GM23338 (cell line): ENCODE data around the gene ANKFN1. TPM values are rescaled to one million over a fixed set of nuclear protein-coding genes. Genes with fewer than 3 reads are reported as not detected.

ENCODE experiments used
- ATAC-seq: fragments of 200-7000 bp; cut with Tn5 transposase; 3 replicates; pipeline ENCODE4 v1.9.1; 2020
- DNase-seq: peaks from one replicate; pipeline ENCODE4 v3.0.0-alpha.2; 2015; ENCODE audit warnings: low spot score
- H2AFZ ChIP-seq: fragments of 200-600 bp; sonication (generic); 2 replicates; pipeline ENCODE4 v1.8.0; 2016; ENCODE audit warnings: antibody characterized with exemption, mild to moderate bottlenecking, moderate library complexity
- H3F3A ChIP-seq: fragments of 200-600 bp; sonication (generic); replicated peaks from 2 replicates; pipeline ENCODE4 v1.8.0; 2017; ENCODE audit warnings: antibody characterized with exemption, mixed run types, low read depth
- H3K27ac ChIP-seq: fragments of 200-600 bp; sonication (generic); 2 replicates; pipeline ENCODE4 v1.6.1; 2016; ENCODE audit warnings: low read depth
- H3K27me3 ChIP-seq: fragments of 200-600 bp; sonication (generic); 2 replicates; pipeline ENCODE4 v1.8.0; 2016; ENCODE audit warnings: mild to moderate bottlenecking, mixed run types, moderate library complexity; ENCODE audit not compliant: insufficient read depth
- H3K36me3 ChIP-seq: fragments of 200-600 bp; sonication (generic); 2 replicates; pipeline ENCODE4 v1.8.0; 2016; ENCODE audit warnings: mild to moderate bottlenecking; ENCODE audit not compliant: insufficient read depth
- H3K4me1 ChIP-seq: fragments of 200-600 bp; sonication (generic); 2 replicates; pipeline ENCODE4 v1.8.0; 2016; ENCODE audit warnings: mild to moderate bottlenecking, moderate library complexity; ENCODE audit not compliant: insufficient read depth
- H3K4me2 ChIP-seq: fragments of 200-600 bp; sonication (generic); 2 replicates; pipeline ENCODE4 v1.7.1; 2017; ENCODE audit warnings: mixed run types
- H3K4me3 ChIP-seq: fragments of 200-600 bp; sonication (generic); 2 replicates; pipeline ENCODE4 v1.6.1; 2016; ENCODE audit warnings: mixed run types
- H3K79me2 ChIP-seq: fragments of 200-600 bp; sonication (generic); replicated peaks from 2 replicates; pipeline ENCODE4 v1.8.0; 2017; ENCODE audit warnings: mild to moderate bottlenecking; ENCODE audit not compliant: insufficient read depth
- H3K9me2 ChIP-seq: fragments of 200-600 bp; sonication (generic); 2 replicates; pipeline ENCODE4 v1.8.0; 2017; ENCODE audit not compliant: insufficient read depth
- H4K20me1 ChIP-seq: fragments of 200-600 bp; sonication (generic); replicated peaks from 2 replicates; pipeline ENCODE4 v1.8.0; 2017; ENCODE audit warnings: mild to moderate bottlenecking; ENCODE audit not compliant: insufficient read depth
- H3K27ac Mint-ChIP-seq: 2 replicates; pipeline ENCODE4 v1.8.0; 2020; ENCODE audit warnings: inconsistent platforms, mild to moderate bottlenecking, moderate library complexity, mixed read lengths
- H3K27me3 Mint-ChIP-seq: 3 replicates; pipeline ENCODE4 v1.8.0; 2022; ENCODE audit warnings: low read depth, mild to moderate bottlenecking, moderate library complexity, mixed read lengths, inconsistent platforms; ENCODE audit not compliant: insufficient read depth, poor library complexity
- H3K36me3 Mint-ChIP-seq: 3 replicates; pipeline ENCODE4 v1.8.0; 2021; ENCODE audit warnings: low read depth, mild to moderate bottlenecking, inconsistent platforms, moderate library complexity, mixed read lengths
- H3K4me1 Mint-ChIP-seq: 3 replicates; pipeline ENCODE4 v1.8.0; 2020; ENCODE audit warnings: mild to moderate bottlenecking, inconsistent platforms, mixed read lengths
- H3K4me3 Mint-ChIP-seq: 3 replicates; pipeline ENCODE4 v1.8.0; 2021; ENCODE audit warnings: moderate library complexity, mild to moderate bottlenecking, inconsistent platforms, mixed read lengths
- H3K9me3 Mint-ChIP-seq: 3 replicates; pipeline ENCODE4 v1.8.0; 2020; ENCODE audit warnings: moderate library complexity, mild to moderate bottlenecking, inconsistent platforms, mixed read lengths
- CREB1 ChIP-seq: fragments of 250-450 bp; sonication (Bioruptor Pico); IDR thresholded peaks from 2 replicates; pipeline ENCODE4 v1.5.0; 2020; ENCODE audit warnings: low read depth, mild to moderate bottlenecking, moderate library complexity
- ETS1 ChIP-seq: IDR thresholded peaks from 2 replicates; pipeline ENCODE4 v1.6.1; 2016; ENCODE audit warnings: antibody characterized with exemption
- EZH2 ChIP-seq: fragments of 200-600 bp; sonication (generic); IDR thresholded peaks from one replicate; pipeline ENCODE4 v1.8.0; 2017; ENCODE audit warnings: antibody characterized with exemption, mild to moderate bottlenecking, low read depth; ENCODE audit not compliant: unreplicated experiment
- EZH2phosphoT487 ChIP-seq: fragments of 200-600 bp; sonication (generic); IDR thresholded peaks from one replicate; pipeline ENCODE4 v1.8.1; 2018; ENCODE audit warnings: antibody characterized with exemption; ENCODE audit not compliant: unreplicated experiment
- JUNB ChIP-seq: IDR thresholded peaks from one replicate; pipeline ENCODE4 v1.6.1; 2016; ENCODE audit warnings: antibody characterized with exemption; ENCODE audit not compliant: unreplicated experiment
- NANOG ChIP-seq: IDR thresholded peaks from 2 replicates; pipeline ENCODE4 v1.6.1; 2016; ENCODE audit warnings: antibody characterized with exemption, borderline replicate concordance
- POLR2AphosphoS5 ChIP-seq: IDR thresholded peaks from 2 replicates; pipeline ENCODE4 v1.6.1; 2016; ENCODE audit warnings: antibody characterized with exemption, low read depth
- REST ChIP-seq: IDR thresholded peaks from one replicate; pipeline ENCODE4 v1.6.1; 2018; ENCODE audit warnings: antibody characterized with exemption; ENCODE audit not compliant: unreplicated experiment
- STAT1 ChIP-seq: IDR thresholded peaks from one replicate; pipeline ENCODE4 v1.6.1; 2016; ENCODE audit warnings: antibody characterized with exemption; ENCODE audit not compliant: unreplicated experiment
- ZNF114 ChIP-seq: fragments of 250-450 bp; sonication (Bioruptor Pico); IDR thresholded peaks from 2 replicates; pipeline ENCODE4 v1.5.0; 2020; ENCODE audit warnings: mild to moderate bottlenecking, moderate library complexity
- ZNF331 ChIP-seq: fragments of 250-450 bp; sonication (Bioruptor Pico); IDR thresholded peaks from 2 replicates; pipeline ENCODE4 v1.5.0; 2020; ENCODE audit warnings: low read depth, mild to moderate bottlenecking, moderate library complexity
- ZNF462 ChIP-seq: fragments of 250-450 bp; sonication (Bioruptor Pico); IDR thresholded peaks from 2 replicates; pipeline ENCODE4 v1.5.0; 2020; ENCODE audit warnings: mild to moderate bottlenecking, moderate library complexity
- polyA plus RNA-seq: library from polyadenylated mRNA; unstranded; fragments of >200 nt; fragmentation: Nextera tagmentation; extraction: Ambion mirVana; gene quantifications from 2 replicates; pipeline ENCODE4 v1.2.1, GENCODE V29; 2016
- total RNA-seq: library from RNA; depleted of rRNA; stranded (reverse); fragments of >200 nt; shearing (Covaris generic); gene quantifications from 2 replicates; pipeline ENCODE4 v1.2.3, GENCODE V29; 2014
- TF ChIP-seq, protein P1 (sequence below), 2 experiments: fragments of 200-600 bp in 1 of 2; sonication (generic) in 1 of 2; conservative IDR thresholded peaks; 2 replicates each; pipeline versions ENCODE4 v1.5.1 to v1.6.1; 2016 to 2017; ENCODE audit warnings: antibody characterized with exemption in 2 of 2, low read depth in 2 of 2, mild to moderate bottlenecking in 2 of 2, moderate library complexity in 1 of 2

ANKFN1 gene
- total and polyA plus RNA-seq, 2 experiments from 2014 or later, result not detected

DNA sequence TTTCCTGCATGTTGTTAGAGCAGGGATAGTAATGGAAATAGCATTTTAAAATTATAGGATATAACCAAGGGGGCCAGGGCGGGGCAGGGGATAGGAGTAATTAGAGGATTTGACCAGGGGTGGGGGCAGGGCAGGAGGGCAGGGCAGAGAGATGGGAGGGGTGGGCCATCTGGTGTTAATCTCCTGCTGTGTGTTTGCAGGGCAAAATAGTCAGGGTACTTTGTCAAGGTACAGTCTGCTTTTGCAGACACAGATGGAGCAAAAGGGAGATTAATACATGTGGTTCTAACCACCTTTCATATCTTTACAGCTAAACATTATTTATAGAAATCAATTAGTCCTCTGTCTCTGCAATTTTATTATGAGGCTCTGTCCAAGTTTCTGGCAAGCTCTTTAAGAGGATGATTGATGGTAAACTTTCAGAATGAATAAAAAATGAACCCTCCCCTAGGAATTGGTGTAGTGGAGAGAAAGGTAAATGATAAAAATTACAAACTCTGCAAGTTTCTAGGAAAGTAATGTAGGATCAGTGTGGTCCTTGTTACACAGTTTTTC lies 6.6 kb downstream of the ANKFN1 start:
- peak; percentile 78 for ATAC-seq
- peak overlapping the region; percentile 75; the same call in 1 of the 2 replicates for H2AFZ ChIP-seq
- H3K79me2 ChIP-seq, result no peaks in the 10 kb centered on the region
- H3K9me2 ChIP-seq, result peaks cover under 1% of the 10 kb centered on the region; the same call in 1 of the 2 replicates
- no peaks in the 10 kb centered on the region for H3K36me3 ChIP-seq
- Mint-ChIP-seq H3K36me3 (no peaks in the 10 kb centered on the region), H3K4me1 (peaks cover 31% of the 10 kb centered on the region), H3K27ac (no peak overlapping the region), H3K9me3 (no peaks in the 10 kb centered on the region; the same call in 2 of the 3 replicates), H3K4me3 (no peak overlapping the region), H3K27me3 (peaks cover 4% of the 10 kb centered on the region)
- no peak overlapping the region for H3K27ac ChIP-seq
- peak overlapping the region; percentile 71 for H3K4me2 ChIP-seq
- no peaks in the 10 kb centered on the region for H4K20me1 ChIP-seq
- no peak for TF ChIP-seq JUNB
- no peak for TF ChIP-seq POLR2AphosphoS5
- TF ChIP-seq NANOG, result no peak
- TF ChIP-seq REST, result no peak
- TF ChIP-seq ZNF331 (CRISPR knock-in tag), result no peak
- TF ChIP-seq STAT1, result no peak
- no peak for TF ChIP-seq ETS1
- TF ChIP-seq EZH2phosphoT487, result no peak
- TF ChIP-seq CREB1 (CRISPR knock-in tag), result no peak
- TF ChIP-seq, protein P1, sequence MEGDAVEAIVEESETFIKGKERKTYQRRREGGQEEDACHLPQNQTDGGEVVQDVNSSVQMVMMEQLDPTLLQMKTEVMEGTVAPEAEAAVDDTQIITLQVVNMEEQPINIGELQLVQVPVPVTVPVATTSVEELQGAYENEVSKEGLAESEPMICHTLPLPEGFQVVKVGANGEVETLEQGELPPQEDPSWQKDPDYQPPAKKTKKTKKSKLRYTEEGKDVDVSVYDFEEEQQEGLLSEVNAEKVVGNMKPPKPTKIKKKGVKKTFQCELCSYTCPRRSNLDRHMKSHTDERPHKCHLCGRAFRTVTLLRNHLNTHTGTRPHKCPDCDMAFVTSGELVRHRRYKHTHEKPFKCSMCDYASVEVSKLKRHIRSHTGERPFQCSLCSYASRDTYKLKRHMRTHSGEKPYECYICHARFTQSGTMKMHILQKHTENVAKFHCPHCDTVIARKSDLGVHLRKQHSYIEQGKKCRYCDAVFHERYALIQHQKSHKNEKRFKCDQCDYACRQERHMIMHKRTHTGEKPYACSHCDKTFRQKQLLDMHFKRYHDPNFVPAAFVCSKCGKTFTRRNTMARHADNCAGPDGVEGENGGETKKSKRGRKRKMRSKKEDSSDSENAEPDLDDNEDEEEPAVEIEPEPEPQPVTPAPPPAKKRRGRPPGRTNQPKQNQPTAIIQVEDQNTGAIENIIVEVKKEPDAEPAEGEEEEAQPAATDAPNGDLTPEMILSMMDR (conservative IDR thresholded peaks at IDR 0.05; ENCODE audit: low read depth in 2 of 2), result no peak
- TF ChIP-seq ZNF462 (CRISPR knock-in tag), result no peak
- TF ChIP-seq ZNF114 (CRISPR knock-in tag), result no peak
- TF ChIP-seq EZH2, result no peak
- H3K4me3 ChIP-seq, result no peak overlapping the region
- H3K4me1 ChIP-seq, result peaks cover 23% of the 10 kb centered on the region
- peak; percentile 34 for DNase-seq
- no peaks in the 10 kb centered on the region for H3F3A ChIP-seq
- no peaks in the 10 kb centered on the region for H3K27me3 ChIP-seq
